Activated CD8-positive, alpha-beta T cell treated with anti-CD3 and anti-CD28 coated beads, Interleukin-2, amount 10 ng/mL, durations not matched to agents 7 days and 5 days (primary cell): ENCODE results near the gene DHRS3. TPM values are rescaled to one million over a fixed set of nuclear protein-coding genes. Genes with fewer than 3 reads are reported as not detected.
"Not testable (repeated sequence)": the region's sequence is repeated elsewhere in the genome, so short reads cannot be mapped to it uniquely, and the experiment has no call there.

ENCODE experiments used
- ATAC-seq: fragments of 150-1000 bp; cut with Tn5 transposase; one replicate; pipeline ENCODE4 v1.10.0; 2021; ENCODE audit warnings: moderate library complexity
- CTCF ChIA-PET: fragments of 350-600 bp; sonication (Branson Sonifier 250); formaldehyde crosslinking; loops from one replicate; lab custom pipeline; 2021; ENCODE audit warnings: antibody characterized with exemption; lab: Charles Lee
- POLR2A ChIA-PET: fragments of 350-600 bp; sonication (Branson Sonifier 250); formaldehyde crosslinking; loops from one replicate; lab custom pipeline; 2021; ENCODE audit warnings: antibody characterized with exemption; lab: Charles Lee
- DNase-seq: peaks from one replicate; pipeline ENCODE4 v3.0.0-alpha.2; 2020
- H3K27ac Mint-ChIP-seq: one replicate; pipeline ENCODE4 v1.8.0; 2021; ENCODE audit warnings: mild to moderate bottlenecking, mixed read lengths
- H3K27me3 Mint-ChIP-seq: one replicate; pipeline ENCODE4 v1.8.0; 2021; ENCODE audit warnings: low read depth, mixed read lengths
- H3K36me3 Mint-ChIP-seq: one replicate; pipeline ENCODE4 v1.8.0; 2021; ENCODE audit warnings: low read depth, mixed read lengths
- H3K4me1 Mint-ChIP-seq: one replicate; pipeline ENCODE4 v1.8.0; 2021; ENCODE audit warnings: low read depth, mixed read lengths
- H3K4me3 Mint-ChIP-seq: one replicate; pipeline ENCODE4 v1.8.0; 2021; ENCODE audit warnings: mild to moderate bottlenecking, mixed read lengths
- H3K9me3 Mint-ChIP-seq: one replicate; pipeline ENCODE4 v1.8.0; 2022; ENCODE audit warnings: mixed read lengths; ENCODE audit not compliant: insufficient read depth
- total RNA-seq, 2 experiments: library from RNA; stranded (reverse); gene quantifications; one replicate each; pipeline ENCODE4 v1.2.3, GENCODE V29; 2021

The DHRS3 gene
- total RNA-seq, 2 experiments from 2014 or later, result 86.8 to 89.5 TPM

DNA sequence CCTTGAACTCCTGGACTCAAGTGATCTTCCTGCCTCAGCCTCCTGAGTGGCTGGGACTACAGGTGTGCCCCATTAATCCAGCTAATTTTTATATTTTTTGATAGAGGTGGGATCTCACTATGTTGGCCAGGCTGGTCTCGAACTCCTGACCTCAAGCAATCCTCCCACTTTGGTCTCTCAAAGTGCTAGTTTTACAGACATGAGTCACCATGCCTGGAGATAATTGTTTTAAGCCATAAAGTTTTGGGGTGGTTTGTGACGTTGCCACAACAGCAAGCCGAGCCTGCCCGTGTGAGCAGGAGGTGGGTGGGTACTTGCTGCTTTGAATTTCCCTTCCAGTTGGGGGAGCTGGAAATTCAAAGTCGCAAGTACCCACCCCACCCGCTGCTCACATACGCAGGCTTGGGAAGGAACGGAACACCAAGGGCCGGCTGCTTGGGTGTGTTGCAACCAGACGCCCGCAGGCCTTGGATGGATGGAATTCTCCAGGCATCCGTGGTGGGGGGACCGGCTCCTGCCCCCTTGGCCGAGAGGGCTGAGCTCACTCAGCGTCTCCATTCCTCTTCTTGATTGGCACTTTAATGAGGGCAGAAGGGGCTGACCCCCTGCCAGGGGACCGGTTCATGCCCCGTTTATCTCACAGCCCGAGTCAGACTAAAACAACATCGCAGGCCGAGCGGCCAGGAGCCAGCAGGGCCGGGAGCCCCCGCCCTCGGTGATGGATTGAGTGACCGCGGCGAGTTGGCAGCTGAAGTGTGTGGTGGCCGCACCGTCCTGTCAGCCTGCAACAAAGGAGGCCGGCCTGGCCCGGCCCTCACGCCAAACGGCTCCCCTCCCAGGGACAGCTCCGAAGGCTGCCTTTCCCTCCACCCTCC is 78.1 kb downstream of the DHRS3 start:
- Mint-ChIP-seq H3K4me3 (no peak overlapping the region), H3K9me3 (peaks cover 21% of the 10 kb centered on the region), H3K4me1 (peaks cover 24% of the 10 kb centered on the region), H3K27ac (no peak overlapping the region), H3K36me3 (peaks cover 23% of the 10 kb centered on the region), H3K27me3 (peaks cover 4% of the 10 kb centered on the region)
- DNase-seq (no peak), ATAC-seq (no peak)
- POLR2A ChIA-PET, result no interaction called here
- CTCF ChIA-PET, result no interaction called here

- H3K27me3 Mint-ChIP-seq, result peaks cover under 1% of the 10 kb centered on the region
- no peak overlapping the region for H3K27ac Mint-ChIP-seq
- no peak for ATAC-seq
- H3K4me3 Mint-ChIP-seq, result no peak overlapping the region
- peaks cover 20% of the 10 kb centered on the region for H3K4me1 Mint-ChIP-seq
- peaks cover 21% of the 10 kb centered on the region for H3K9me3 Mint-ChIP-seq
- H3K36me3 Mint-ChIP-seq, result peaks cover 24% of the 10 kb centered on the region
- CTCF ChIA-PET, result no interaction called here
- POLR2A ChIA-PET, result no interaction called here
- DNase-seq, result no peak
These were observed 78.7 kb downstream of the DHRS3 start for GRCh38 chr1:12539320-12539704.

DNA sequence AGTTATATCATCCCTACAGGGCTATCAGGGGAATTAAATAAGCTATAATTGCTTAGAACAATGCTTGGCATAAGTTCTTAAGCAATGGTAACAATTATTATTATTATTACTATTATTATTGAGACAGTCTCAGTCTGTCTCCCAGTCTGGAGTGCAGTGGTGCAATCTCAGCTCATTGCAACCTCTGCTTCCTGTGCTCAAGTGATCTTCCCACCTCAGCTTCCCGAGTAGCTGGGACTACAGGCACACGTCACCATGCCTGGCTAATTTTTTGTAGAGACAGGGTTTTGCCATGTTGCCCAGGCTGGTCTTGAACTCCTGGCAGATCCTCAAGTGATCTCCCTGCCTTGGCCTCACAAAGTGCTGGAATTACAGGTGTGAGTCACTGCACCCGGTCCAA is 79.5 kb downstream of the DHRS3 start:
- CTCF ChIA-PET, result interaction anchor here (0.7 kb wide), 1 partner anchor 9 kb away, joined by 3 read pairs; no protein-coding TSS in a partner anchor

DNA sequence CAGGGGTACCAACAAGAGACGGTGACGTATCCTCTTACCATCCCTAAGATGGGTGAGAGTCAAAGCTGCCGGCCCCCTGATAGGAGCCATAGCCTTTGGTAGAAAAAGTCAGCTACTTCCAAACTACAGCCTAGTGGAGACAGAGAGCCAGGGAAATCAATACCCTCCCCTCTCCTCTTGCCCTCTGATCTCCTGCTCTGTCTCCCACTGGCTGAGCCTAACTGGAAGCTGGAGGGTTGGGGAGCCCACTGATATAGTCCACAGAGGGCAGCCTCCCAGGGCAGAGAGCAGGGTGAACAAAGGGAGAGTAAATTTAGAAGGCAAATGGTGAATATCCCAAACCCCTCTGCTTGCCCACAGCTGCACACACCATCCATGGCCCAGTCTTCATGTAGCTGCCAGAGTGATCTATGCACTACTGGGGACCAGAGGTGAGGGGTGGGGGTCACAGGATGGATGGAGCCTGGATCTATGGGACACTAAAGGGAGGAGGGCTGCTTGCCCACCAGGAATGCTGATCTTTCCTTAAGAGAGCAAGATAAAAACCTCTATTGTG is 80.0 kb downstream of the DHRS3 start:
- peaks cover 20% of the 10 kb centered on the region for H3K4me1 Mint-ChIP-seq
- DNase-seq (no peak), ATAC-seq (no peak)
- no peak overlapping the region for H3K4me3 Mint-ChIP-seq
- peaks cover 21% of the 10 kb centered on the region for H3K9me3 Mint-ChIP-seq
- no peaks in the 10 kb centered on the region for H3K27me3 Mint-ChIP-seq
- POLR2A ChIA-PET, result interaction anchor here (0.6 kb wide), 1 partner anchor 63 kb away, joined by 3 read pairs; no protein-coding TSS in a partner anchor
- no peak overlapping the region for H3K27ac Mint-ChIP-seq
- CTCF ChIA-PET, result interaction anchor here (0.7 to 0.9 kb wide), 2 partner anchors 9 to 104 kb away, joined by 3 read pairs; no protein-coding TSS in a partner anchor
- peaks cover 26% of the 10 kb centered on the region for H3K36me3 Mint-ChIP-seq

More for the DNA sequence above, 79.5 kb downstream of the DHRS3 start:
- peaks cover 20% of the 10 kb centered on the region for H3K4me1 Mint-ChIP-seq
- peaks cover 21% of the 10 kb centered on the region for H3K9me3 Mint-ChIP-seq
- ATAC-seq, DNase-seq, H3K4me3 Mint-ChIP-seq, POLR2A ChIA-PET, H3K27me3 Mint-ChIP-seq, H3K27ac Mint-ChIP-seq: not testable (repeated sequence)
- H3K36me3 Mint-ChIP-seq, result peaks cover 24% of the 10 kb centered on the region

- ChIA-PET CTCF (interaction anchor here (0.9 kb wide), 1 partner anchor 104 kb away, joined by 3 read pairs; no protein-coding TSS in a partner anchor), POLR2A (no interaction called here)
- no peak overlapping the region for H3K4me3 Mint-ChIP-seq
- ATAC-seq, result no peak
- H3K36me3 Mint-ChIP-seq, result peaks cover 26% of the 10 kb centered on the region
- H3K9me3 Mint-ChIP-seq, result peaks cover 21% of the 10 kb centered on the region
- H3K4me1 Mint-ChIP-seq, result peaks cover 20% of the 10 kb centered on the region
- H3K27me3 Mint-ChIP-seq, result no peaks in the 10 kb centered on the region
- no peak overlapping the region for H3K27ac Mint-ChIP-seq
- DNase-seq, result no peak
These were observed 80.7 kb downstream of the DHRS3 start for GRCh38 chr1:12537294-12537693.

DNA sequence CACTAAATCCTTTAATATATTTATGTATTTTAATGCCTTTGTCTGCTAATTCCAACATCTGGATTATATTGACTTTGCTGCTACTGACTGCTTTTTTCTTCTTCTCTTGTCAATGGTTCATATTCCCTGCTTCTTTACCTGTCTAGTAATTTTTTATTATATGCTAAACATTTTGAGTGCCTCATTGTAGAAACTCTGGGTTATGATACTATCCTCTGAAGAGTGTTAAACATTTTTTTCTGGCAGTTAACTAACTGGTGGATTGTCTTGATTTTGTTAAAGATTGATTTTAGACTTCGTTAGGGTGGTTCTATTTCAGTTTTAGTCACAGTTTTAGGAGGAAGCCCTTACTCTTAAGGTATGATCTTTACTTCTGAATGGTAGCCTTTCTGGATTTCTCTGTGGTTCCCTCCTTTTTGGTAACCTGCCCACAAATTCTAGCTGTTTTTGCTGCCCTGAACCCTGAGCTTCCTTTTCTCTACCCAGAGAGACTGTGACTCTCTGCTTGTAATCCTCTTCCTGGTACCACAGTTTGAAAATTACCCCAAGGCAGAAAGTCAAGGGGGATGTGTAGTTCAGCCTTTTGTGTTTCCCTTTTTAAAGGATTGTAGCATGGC is 81.9 kb downstream of the DHRS3 start:
- ChIA-PET CTCF (no interaction called here), POLR2A (interaction anchor here (0.9 kb wide), 1 partner anchor 97 kb away, joined by 3 read pairs; no protein-coding TSS in a partner anchor)
- H3K9me3 Mint-ChIP-seq, result peaks cover 21% of the 10 kb centered on the region
- no peak overlapping the region for H3K4me3 Mint-ChIP-seq
- H3K36me3 Mint-ChIP-seq, result peaks cover 26% of the 10 kb centered on the region
- peaks cover 20% of the 10 kb centered on the region for H3K4me1 Mint-ChIP-seq
- H3K27ac Mint-ChIP-seq, result peak overlapping the region; percentile 39
- no peaks in the 10 kb centered on the region for H3K27me3 Mint-ChIP-seq
- no peak for DNase-seq
- ATAC-seq, result no peak

DNA sequence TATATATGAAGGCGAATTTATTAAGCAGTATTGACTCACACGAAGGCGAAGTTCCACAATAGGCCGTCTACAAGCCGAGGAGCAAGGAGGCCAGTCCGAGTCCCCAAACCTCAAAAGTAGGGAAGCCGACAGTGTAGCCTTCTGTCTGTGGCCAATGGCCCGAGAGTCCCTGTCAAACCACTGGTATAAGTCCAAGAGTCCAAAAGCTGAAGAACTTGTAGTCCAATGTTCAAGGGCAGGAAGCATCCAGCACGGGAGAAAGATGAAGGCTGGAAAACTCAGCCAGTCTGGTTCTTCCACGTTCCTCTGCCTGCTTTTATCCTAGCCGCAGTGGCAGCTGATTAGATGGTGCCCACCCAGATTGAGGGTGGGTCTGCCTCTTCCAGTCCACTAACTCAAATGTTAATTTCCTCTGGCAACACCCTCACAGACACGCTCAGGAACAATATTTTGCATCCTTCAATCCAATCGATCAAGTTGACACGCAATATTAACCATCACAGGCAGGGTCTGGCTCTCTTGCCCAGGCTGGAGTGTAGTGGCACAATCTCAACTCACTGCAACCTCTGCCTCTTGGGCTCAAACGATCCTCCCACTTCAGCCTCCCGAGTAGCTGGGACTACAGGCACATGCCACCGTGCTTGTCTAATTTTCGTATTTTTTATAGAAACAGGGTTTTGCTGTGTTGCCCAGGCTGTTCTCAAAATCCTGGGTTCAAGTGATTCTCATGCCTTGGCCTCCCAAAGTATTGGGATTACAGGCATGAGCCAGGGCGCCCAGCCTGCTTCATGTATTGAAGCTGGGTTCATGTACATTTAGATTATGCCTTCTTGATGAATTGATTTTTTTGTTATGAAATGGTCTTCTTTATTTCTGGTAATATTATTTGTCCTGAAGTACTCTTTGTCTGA is 85.3 kb downstream of the DHRS3 start:
- CTCF ChIA-PET, result no interaction called here
- peaks cover 25% of the 10 kb centered on the region for H3K36me3 Mint-ChIP-seq
- H3K9me3 Mint-ChIP-seq, result peaks cover 19% of the 10 kb centered on the region
- no peak for DNase-seq
- H3K27me3 Mint-ChIP-seq, result no peaks in the 10 kb centered on the region
- POLR2A ChIA-PET, result no interaction called here
- no peak overlapping the region for H3K4me3 Mint-ChIP-seq
- ATAC-seq, result no peak
- peaks cover 27% of the 10 kb centered on the region for H3K4me1 Mint-ChIP-seq
- H3K27ac Mint-ChIP-seq, result no peak overlapping the region

DNA sequence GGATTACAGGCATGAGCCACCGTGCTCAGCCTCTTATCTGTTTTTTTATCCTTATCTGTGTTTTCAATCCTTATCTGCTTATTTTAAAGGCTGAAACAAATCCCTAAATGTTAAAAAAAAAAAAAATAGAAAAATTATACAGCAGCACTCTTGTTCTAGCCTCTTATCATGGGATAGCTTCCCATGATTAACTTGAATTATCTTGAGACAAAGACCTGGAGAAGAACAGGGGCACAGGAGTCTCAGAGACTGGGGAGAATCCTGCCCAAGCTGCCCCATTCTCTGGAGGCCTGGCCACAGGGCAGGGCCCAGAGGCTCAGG is 86.9 kb downstream of the DHRS3 start:
- peaks cover 7% of the 10 kb centered on the region for H3K9me3 Mint-ChIP-seq
- H3K4me3 Mint-ChIP-seq, result no peak overlapping the region
- CTCF ChIA-PET, result no interaction called here
- H3K27ac Mint-ChIP-seq, result no peak overlapping the region
- no peak for ATAC-seq
- H3K27me3 Mint-ChIP-seq, result no peaks in the 10 kb centered on the region
- peaks cover 13% of the 10 kb centered on the region for H3K36me3 Mint-ChIP-seq
- peaks cover 15% of the 10 kb centered on the region for H3K4me1 Mint-ChIP-seq
- POLR2A ChIA-PET, result no interaction called here
- no peak for DNase-seq

DNA sequence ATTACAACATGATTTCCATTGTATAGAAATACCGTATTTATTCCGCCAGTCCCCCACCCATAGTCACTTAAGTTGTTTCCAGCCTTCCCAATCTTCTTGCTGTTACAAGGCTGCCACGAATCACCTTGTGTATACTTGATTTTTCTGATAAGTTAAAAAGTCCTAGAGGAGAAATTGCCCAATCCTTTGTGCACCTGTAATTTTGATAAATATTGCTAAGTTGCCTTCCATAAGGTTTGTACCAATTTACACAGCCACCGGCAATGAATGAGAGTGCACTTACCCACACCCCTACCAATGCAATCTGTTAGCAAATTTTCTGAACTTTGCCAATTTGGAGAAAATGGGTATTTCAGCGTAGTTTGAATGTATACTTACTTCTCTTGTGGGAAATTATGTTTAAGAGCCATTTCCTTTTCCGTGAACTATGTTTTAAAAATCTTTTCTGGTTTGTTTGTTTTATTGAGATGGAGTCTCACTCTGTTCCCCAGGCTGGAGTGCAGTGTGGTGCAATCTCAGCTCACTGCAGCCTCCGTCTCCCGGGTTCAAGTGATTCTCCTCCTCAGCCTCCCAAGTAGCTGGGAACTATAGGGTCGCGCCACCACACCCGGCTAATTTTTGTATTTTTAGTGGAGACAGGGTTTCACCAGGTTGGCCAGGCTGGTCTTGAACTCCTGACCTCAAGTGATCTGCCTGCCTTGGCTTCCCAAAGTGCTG is 87.4 kb downstream of the DHRS3 start:
- Mint-ChIP-seq H3K4me3 (no peak overlapping the region), H3K36me3 (peaks cover 9% of the 10 kb centered on the region), H3K9me3 (peaks cover 6% of the 10 kb centered on the region), H3K27ac (no peak overlapping the region), H3K4me1 (peaks cover 17% of the 10 kb centered on the region), H3K27me3 (no peaks in the 10 kb centered on the region)
- ChIA-PET POLR2A (no interaction called here), CTCF (no interaction called here)
- no peak for ATAC-seq
- no peak for DNase-seq

DNA sequence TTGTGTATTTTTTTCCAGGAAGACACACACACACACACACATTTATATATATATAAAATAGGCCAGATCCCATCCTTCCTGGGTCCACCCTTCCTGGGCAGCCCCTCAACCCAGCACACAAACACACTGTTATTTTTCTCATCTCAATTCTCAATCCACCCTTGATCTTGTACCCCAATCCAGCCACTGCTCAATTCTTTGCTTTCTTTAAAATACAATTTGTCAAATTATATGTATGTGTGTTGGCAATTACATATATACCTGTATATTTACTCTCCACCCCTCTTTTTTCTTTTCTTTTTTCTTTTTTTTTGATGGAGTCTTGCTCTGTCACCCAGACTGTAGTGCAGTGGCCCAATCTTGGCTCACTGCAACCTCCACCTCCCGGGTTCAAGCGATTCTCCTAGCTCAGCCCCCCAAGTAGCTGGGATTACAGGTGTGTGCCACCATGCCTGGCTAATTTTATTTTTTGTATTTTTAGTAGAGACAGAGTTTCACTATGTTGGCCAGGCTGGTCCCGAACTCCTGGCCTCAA is 88.3 kb downstream of the DHRS3 start:
- ATAC-seq, result no peak
- no peaks in the 10 kb centered on the region for H3K27me3 Mint-ChIP-seq
- H3K4me3 Mint-ChIP-seq, result no peak overlapping the region
- no peak overlapping the region for H3K27ac Mint-ChIP-seq
- POLR2A ChIA-PET, result no interaction called here
- peaks cover 2% of the 10 kb centered on the region for H3K36me3 Mint-ChIP-seq
- no peaks in the 10 kb centered on the region for H3K9me3 Mint-ChIP-seq
- CTCF ChIA-PET, result no interaction called here
- H3K4me1 Mint-ChIP-seq, result peaks cover 21% of the 10 kb centered on the region
- DNase-seq, result no peak
